ENCODE results near the gene GDAP2.

GDAP2 gene

GRCh38 chr1:117841117-117841650 is 88.2 kb downstream of the GDAP2 start:
- no peak for DNase-seq (ENCODE audit: low read depth)

- peak; percentile 67 for DNase-seq (ENCODE audit: low read depth)
Measured at GRCh38 chr1:117838911-117839310, 90.5 kb downstream of the GDAP2 start.

GRCh38 chr1:117836069-117836468 is 93.4 kb downstream of the GDAP2 start:
- DNase-seq (ENCODE audit: low read depth): no peak

GRCh38 chr1:117834416-117834815 is 95.0 kb downstream of the GDAP2 start:
- no peak for DNase-seq (ENCODE audit: low read depth)

- no peak for DNase-seq (ENCODE audit: low read depth)
Measured at GRCh38 chr1:117832453-117832852, 97.0 kb downstream of the GDAP2 start.

GRCh38 chr1:117830222-117830621 is 99.2 kb downstream of the GDAP2 start:
- DNase-seq (ENCODE audit: low read depth): no peak

GRCh38 chr1:117828201-117828600 is 101.2 kb downstream of the GDAP2 start:
- peak; percentile 43 for DNase-seq (ENCODE audit: low read depth)

GRCh38 chr1:117826540-117827078 is 102.8 kb downstream of the GDAP2 start:
- DNase-seq (ENCODE audit: low read depth): peak; percentile 88

GRCh38 chr1:117826119-117826518 is 103.3 kb downstream of the GDAP2 start:
- DNase-seq (ENCODE audit: low read depth): no peak

GRCh38 chr1:117825414-117825813 is 104.0 kb downstream of the GDAP2 start:
- no peak for DNase-seq (ENCODE audit: low read depth)

GRCh38 chr1:117824616-117825015 is 104.8 kb downstream of the GDAP2 start:
- DNase-seq (ENCODE audit: low read depth): no peak

- DNase-seq (ENCODE audit: low read depth): peak; percentile 97
Measured at GRCh38 chr1:117821774-117822482, 107.5 kb downstream of the GDAP2 start.

GRCh38 chr1:117821382-117821755 is 108.1 kb downstream of the GDAP2 start:
- DNase-seq (ENCODE audit: low read depth): no peak

- no peak for DNase-seq (ENCODE audit: low read depth)
Measured at GRCh38 chr1:117820694-117821381, 108.6 kb downstream of the GDAP2 start.

- no peak for DNase-seq (ENCODE audit: low read depth)
Measured at GRCh38 chr1:117820096-117820495, 109.3 kb downstream of the GDAP2 start.

GRCh38 chr1:117819301-117819700 is 110.1 kb downstream of the GDAP2 start:
- no peak for DNase-seq (ENCODE audit: low read depth)

GRCh38 chr1:117818456-117818855 is 111.0 kb downstream of the GDAP2 start:
- no peak for DNase-seq (ENCODE audit: low read depth)

- no peak for DNase-seq (ENCODE audit: low read depth)
Measured at GRCh38 chr1:117817629-117818028, 111.8 kb downstream of the GDAP2 start.

GRCh38 chr1:117815926-117816325 is 113.5 kb downstream of the GDAP2 start:
- DNase-seq (ENCODE audit: low read depth): no peak

- peak; percentile 31 for DNase-seq (ENCODE audit: low read depth)
Measured at GRCh38 chr1:117814856-117815797, 114.3 kb downstream of the GDAP2 start.
